Stimulated activated CD8-positive, alpha-beta memory T cell treated with anti-CD3 and anti-CD28 coated beads, Interleukin-15, amount 100 ng/mL, for 4 hours (primary cell): Measurements from ENCODE around the gene NOP10.
A peak's percentile ranks its signal among the peaks of the same experiment; 100 is the strongest.
"Not testable (repeated sequence)": the region's sequence is repeated elsewhere in the genome, so short reads cannot be mapped to it uniquely, and the experiment has no call there.

Source experiments
- DNase-seq, 2 donors: peaks; one replicate each; pipeline ENCODE4 v3.0.0-alpha.2; 2020; ENCODE audit warnings: low read depth in 2 of 2

NOP10 gene

DNA sequence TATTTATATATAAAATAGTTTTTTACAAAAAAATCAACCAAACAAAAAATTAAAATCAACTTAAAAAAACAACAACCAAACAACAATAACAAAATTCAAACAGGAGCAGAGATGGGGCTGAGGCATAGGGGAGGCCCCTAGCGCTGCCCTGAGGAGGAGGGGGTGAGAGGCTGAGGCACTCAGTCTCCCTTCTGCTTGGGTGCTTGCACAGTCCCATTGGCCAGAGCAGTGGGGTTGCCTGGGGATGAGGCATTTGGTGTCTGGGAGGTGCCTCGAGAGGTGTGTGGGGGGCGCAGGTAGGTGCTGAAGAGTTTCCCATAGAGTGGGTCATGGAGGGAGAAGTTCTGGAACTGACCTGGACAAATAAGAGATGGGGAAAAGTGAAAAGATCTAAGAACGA, 16.0 kb upstream of the NOP10 start:
- DNase-seq = no peak

DNA sequence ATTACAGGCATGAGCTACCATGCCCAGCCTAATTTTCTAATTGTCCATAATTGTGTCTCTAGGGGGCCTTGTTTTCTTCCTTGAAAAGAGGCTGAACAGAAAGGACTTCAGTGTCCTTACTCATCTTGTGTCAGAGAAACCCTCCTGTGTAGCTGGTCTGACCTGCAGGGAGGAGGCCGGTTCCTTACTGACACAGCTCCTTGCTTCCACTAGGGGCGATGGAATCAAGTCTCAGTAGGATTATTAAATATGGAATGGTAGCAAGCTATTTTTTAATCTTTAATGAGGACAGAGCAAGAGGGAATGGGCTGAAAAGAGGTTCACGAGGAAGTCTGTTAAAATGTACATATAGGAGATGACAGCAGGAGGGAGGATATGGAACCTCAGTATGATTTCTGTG, 15.4 kb upstream of the NOP10 start:
- no peak for DNase-seq

GRCh38 chr15:34357653-34358052, 14.7 kb upstream of the NOP10 start:
- DNase-seq = no peak

DNA sequence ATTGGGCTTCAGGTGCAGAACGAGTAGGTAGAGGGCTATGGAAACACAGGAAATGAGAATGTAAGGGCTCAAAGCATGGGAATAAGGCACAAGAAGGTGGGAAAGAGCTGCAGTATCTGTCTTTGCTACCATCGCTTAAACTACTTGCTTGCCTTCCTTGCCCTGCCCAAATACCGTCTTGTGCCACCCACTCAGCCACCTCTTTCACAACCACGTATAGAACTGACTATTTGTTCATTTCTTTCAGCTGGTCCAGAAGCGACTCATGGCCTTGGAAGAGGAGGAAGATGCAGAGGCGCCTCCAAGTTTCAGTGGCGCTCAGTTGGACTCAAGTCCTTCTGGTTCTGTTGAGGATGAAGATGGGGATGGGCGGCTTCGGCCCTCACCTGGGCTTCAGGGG, 12.3 kb upstream of the NOP10 start:
- no peak for DNase-seq

DNA sequence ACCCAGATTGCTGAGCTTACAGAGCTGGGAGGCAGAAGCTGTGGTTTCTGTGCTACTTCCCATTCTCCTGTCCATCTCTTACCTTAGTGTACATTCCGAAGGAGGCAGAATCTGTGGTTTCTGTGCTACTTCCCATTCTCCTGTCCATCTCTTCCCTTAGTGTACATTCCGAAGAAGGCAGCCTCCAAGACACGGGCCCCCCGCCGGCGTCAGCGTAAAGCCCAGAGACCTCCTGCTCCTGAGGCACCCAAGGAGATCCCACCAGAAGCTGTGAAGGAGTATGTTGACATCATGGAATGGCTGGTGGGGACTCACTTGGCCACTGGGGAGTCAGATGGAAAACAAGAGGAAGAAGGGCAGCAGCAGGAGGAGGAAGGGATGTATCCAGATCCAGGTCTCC, 11.3 kb upstream of the NOP10 start:
- DNase-seq = no peak

DNA sequence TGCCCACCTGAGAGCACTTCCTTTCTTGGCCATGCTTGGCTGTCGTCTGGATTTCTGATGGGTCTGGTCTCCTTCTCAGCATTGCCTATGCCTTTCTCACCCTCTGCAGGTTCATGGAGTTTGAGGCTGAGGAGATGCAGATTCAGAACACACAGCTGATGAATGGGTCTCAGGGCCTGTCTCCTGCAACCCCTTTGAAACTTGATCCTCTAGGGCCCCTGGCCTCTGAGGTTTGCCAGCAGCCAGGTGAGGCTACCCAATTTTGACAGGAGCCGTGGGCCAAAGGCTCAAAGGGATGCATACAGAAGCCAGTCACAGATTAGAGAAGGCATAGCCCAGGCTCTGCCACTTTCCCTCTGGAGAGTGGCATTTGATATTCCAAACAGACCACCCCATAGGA, 10.7 kb upstream of the NOP10 start:
- no peak for DNase-seq

DNA sequence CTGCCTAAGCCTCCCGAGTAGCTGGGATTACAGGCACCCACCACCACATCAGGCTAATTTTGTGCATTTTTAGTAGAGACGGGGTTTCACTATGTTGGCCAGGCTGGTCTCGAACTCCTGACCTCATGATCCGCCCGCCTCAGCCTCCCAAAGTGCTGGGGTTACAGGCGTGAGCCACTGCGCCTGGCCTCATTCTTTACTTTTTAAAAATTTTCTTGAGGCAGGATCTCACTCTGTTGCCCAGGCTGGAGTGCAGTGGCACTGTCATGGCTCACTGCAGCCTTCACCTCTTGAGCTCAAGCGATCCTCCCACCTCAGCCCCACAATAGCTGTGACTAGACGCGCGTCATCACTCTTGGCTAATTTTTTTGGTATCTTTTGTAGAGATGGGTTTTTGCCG, 10.1 kb upstream of the NOP10 start:
- DNase-seq = not testable (repeated sequence)

- no peak for DNase-seq
These were observed 6.8 kb upstream of the NOP10 start for GRCh38 chr15:34349769-34350168.

GRCh38 chr15:34348735-34349300, 5.9 kb upstream of the NOP10 start:
- no peak for DNase-seq

DNA sequence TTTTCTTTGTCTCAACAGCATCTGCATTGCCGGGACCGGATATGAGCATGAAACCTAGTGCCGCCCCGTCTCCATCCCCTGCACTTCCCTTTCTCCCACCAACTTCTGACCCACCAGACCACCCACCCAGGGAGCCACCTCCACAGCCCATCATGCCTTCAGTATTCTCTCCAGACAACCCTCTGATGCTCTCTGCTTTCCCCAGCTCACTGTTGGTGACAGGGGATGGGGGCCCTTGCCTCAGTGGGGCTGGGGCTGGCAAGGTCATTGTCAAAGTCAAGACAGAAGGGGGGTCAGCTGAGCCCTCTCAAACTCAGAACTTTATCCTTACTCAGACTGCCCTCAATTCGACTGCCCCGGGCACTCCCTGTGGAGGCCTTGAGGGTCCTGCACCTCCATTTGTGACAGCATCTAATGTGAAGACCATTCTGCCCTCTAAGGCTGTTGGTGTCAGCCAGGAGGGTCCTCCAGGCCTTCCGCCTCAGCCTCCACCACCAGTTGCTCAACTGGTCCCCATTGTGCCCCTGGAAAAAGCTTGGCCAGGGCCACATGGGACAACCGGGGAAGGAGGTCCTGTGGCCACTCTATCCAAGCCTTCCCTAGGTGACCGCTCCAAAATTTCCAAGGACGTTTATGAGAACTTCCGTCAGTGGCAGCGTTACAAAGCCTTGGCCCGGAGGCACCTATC, 5.2 kb upstream of the NOP10 start:
- no peak for DNase-seq

DNA sequence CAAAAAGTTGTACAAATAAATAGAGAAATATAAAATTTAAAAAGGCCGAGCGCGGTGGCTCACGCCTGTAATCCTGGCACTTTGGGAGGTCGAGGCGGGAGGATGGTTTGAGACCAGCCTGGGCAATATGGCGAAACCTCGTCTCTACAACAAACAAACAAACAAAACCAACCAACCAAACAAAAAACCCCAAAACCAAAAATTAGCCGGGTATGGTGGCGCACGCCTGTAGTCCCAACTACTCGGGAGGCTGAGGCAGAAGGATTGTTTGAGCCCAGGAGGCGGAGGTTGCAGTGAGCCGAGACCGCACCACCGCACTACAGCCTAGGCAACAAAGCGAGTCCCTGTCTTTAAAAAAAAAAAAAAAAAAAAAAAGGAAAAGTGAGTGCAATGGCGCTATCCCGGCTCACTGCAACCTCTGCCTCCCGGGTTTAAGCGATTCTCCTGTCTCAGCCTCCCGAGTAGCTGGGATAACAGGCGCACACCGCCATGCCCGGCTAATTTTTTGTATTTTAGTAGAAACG, 661 bp downstream of the NOP10 start:
- DNase-seq = not testable (repeated sequence)

DNA sequence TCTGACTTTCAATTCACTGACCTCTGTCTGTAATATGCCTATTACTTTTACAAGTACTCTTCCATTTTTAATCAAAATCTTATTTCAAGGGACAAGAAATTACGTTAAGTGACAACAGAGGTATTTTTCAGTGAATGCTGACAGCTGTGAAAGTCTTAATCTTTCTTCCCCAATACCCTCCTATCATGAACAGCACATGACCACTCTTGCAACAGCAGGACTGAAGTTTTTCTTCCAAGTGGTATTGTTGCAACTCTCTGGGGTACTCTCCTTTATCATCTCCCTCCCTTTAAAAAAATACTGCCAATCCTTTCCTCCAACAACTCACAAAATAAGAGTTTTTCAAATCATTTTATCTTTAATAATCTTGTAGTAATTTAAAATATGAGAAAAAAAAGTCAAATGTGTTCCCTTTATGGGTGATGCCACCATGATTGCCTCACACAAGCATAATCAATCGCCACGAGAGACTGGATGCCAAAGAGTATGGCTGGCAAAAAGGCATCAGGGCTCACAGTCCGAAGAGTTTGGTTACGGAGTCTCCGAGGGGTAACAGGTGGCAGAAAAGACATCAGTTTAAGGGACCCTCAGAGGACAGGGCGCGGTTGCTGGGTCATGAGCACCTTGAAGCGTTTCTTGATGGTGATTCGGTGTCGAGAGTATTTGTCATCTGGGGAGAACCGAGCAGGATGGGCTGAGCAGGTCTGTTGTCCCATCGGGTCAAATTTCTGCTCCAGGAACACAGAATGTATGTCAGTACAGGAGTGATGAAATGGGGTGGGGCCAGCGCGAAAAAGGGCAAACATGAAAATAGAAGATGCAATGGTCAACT, 1.3 kb downstream of the NOP10 start:
- DNase-seq = no peak

DNA sequence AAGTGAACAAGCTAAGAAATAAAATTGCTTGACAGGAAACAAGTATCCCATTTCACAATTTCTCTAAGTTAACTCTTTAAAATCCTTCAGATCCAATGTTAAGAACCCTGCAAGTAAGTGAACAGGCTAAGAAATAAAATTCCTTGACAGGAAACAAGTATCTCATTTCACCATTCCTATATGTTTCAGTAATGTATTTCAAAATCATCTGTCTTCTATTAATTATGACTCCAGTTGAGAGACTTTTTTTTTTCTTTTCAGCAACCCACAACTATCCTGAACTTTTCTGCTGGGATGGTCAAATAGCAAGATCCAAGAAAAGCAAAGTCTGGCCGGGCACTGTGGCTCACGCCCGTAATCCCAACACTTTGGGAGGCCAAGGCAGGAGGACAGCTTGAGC, 3.0 kb downstream of the NOP10 start:
- no peak for DNase-seq

GRCh38 chr15:34338347-34338746, 4.6 kb downstream of the NOP10 start:
- no peak for DNase-seq

DNA sequence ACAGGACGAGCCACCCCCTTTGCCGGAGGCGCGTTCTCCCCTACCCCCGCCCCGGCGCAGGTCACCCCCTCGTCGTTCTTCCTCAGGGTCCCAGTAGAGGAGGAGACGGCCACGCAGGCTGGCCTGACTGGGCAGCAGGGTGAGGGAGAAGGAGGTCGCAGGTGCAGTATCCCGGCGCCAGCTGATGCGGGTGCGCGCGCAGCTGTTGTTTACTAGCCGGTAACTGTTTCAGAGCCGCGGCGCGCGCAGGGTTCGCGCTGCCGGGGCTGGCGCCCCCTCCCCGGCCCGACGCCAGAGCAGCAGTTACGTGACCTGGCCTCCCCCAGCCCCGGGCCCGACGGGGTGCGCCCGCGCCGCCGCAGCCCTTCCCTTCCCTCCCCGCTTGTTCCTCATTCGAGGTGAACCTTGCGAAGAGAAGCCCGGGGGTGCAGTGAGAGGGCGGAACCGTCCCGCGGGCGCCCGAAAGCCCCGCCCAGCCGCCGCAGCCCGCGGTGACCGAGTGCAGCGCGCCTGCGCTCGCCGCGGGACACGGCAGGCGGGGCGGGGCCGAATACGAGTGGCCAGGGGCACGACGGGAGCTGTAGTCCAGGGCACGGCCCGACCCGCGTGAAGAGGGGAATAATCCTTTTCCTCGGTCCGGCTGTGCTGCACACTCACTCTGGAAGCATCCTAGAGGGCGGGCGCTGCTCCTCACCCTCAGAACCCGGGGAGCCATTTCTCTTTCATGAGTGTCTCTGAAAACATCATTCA, 5.2 kb downstream of the NOP10 start, which contains the start of gene SLC12A6:
TSS of gene SLC12A6 (minus strand) at position 225 of the 750 bp plus-strand sequence. CDS start 1,101 bp downstream, outside the sequence.
- peak; percentile 77 to 83 for DNase-seq

DNA sequence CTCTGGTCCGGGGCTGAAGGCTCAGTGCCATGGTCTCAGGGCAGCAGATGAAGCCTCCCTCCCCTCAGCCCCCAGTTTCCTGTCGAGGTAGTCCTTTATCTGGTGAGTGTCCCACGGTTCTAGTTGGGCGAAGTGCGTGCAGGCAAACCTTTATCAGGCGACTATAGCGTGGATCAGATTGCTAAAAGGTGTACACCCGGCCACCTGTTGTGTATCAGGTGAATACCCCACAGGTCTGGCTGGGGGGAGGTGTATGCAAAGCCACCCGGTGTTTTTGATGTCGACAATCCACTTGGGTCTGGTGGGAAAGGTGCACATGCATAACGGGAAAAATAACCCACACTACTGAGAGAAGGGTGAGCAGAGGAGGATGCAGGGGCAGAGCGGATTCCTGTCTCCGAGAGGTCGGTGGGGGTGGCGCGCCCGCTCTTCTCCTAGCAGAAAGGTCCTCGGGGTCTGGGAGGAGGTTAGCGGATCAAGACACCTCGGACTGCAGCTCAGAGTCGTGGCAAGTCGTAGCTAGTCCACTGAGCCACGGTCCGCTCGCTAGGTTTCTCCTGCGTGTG, 5.9 kb downstream of the NOP10 start:
- DNase-seq = no peak

DNA sequence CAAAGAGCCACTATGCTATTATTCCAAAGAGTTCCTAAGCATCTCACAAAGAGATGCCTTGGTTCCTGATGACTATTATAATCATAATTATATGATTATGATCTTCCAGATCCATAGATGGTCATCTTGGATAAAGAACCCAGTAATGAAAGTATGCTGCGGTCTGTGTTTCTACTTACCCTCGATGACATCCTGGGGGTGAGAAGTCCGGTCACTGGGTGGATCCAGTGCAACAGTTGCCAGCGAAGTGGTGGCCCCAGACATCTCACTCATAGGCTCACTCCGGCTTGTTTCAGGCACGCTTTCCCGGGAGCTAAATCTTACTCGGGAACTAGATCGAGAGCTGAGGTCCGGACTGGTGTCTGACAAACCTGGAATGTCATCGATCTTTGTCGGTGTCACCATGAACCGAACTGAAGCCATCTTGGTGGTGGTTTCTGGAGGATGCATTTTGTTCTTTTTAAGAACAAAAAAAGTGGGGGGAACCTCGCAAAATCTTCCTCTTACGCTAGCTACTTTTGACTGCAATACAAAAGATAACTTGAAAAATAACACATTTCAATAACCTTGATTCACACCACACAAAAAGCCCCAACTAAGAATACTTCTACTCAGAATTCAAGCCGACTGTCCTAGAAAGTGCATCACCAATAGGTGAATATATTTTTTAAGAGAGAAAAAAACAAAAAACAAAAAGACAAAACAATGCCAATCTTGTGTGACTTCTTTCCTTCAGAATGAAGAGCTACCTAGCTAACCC, 6.5 kb downstream of the NOP10 start:
- no peak for DNase-seq

DNA sequence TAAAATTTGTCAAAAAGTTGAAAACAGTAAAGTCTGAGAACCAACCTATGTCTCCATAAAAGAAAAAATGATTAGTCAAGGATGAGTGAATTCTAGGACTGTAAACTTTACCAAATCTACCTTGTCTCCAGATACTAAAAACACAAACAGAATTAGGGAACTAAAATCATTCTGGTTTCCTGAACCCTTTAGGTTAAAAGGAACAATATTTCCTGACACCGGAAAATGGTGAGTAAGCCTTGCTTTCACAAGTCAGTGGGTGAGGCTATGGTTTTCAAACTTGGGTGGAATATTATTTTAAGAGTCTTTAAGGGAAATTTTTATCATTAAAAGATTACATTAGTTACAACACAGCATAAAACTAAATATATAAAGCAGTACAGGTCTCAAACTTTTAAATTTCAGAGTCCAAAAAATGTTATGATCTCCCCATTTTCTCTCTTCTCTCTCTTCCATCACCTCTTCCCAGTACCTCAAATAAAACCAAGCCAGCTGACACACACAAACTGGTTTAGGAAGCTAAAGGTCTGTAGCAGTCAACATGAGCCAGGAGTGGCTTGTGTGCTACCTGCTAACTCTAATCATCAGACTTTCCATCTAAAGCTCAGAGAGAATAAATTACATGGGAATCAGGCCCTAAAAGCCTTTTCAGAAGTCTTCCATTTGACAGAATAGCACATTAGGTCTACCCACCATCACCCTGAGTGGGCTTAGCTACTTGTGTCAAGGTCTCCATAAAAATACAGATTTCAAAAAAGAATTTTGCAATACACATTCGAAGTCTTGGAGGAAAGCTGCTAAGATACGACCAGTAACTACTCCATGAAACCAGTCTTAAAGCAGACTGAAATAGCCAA, 7.5 kb downstream of the NOP10 start:
- DNase-seq = no peak

DNA sequence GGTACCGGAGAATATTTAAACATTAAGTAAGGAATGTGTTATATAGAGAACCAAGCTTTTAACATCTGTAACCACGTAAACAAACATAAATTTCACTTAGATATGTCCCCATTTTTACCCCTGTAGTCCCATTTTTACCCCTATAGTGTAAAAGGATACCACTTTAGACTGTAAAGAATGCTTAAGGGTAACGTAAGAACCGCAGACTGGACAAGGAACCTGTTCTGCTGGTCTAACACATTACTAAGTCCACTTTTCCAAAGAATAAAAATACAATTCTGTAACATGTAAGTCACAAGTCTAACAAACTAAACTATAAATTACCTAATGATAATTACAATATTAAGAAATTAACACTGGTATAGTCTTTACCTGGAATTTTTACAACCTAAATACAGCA, 8.3 kb downstream of the NOP10 start:
- DNase-seq = no peak

DNA sequence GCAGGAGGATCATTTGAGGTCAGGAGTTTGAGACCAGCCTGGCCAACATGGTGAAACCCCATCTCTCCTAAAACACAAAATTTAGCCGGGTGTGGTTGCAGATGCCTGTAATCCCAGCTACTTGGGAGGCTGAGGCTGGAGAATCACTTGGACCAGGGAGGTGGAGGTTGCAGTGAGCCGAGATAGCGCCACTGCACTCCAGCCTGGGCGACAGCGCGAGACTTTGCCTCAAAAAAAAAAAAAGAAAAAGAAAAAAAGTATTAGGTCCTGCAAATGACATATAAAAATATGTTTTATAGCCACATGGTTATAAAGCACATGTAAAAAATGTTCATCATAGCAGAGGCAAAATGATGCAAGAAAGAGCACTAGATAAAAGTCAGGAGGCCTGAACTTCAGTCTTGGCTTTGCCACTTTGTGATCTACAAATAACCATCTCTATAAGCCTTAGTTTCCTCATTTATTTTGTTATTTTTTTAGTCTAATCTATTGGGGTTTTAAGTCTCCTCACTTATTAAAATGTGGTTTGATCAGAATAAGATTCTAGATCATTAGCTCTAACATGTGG, 10.3 kb downstream of the NOP10 start:
- no peak for DNase-seq
